ENCODE measurements around the gene KCNMB2. TPM values are rescaled to one million over a fixed set of nuclear protein-coding genes. Genes with fewer than 3 reads are reported as not detected.
"Not testable (repeated sequence)": the region's sequence is repeated elsewhere in the genome, so short reads cannot be mapped to it uniquely, and the experiment has no call there.

The KCNMB2 gene
- total RNA-seq, 1 experiment from 2014 or later = not detected

DNA sequence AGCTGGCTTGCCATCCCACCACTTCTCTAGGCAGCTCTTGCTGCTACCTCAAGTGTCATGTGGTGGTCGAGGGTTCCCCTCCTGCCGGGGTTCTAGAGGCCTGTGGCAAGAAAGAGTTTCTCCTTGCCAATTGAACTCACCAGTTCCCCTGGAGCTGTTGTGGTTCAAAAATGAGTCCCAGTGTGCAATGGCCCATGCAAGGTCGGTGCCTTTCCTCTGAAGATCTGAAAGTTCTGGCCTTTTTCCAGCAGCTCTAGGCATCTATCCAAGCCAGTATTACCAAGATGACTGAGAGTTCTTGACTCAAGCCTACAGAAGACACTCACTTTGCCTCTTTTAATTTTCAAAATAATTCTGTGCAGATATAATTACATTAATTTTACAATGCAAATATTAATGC lies 163.6 kb downstream of the KCNMB2 start:
- DNase-seq (ENCODE audit: low read depth) = no peak

DNA sequence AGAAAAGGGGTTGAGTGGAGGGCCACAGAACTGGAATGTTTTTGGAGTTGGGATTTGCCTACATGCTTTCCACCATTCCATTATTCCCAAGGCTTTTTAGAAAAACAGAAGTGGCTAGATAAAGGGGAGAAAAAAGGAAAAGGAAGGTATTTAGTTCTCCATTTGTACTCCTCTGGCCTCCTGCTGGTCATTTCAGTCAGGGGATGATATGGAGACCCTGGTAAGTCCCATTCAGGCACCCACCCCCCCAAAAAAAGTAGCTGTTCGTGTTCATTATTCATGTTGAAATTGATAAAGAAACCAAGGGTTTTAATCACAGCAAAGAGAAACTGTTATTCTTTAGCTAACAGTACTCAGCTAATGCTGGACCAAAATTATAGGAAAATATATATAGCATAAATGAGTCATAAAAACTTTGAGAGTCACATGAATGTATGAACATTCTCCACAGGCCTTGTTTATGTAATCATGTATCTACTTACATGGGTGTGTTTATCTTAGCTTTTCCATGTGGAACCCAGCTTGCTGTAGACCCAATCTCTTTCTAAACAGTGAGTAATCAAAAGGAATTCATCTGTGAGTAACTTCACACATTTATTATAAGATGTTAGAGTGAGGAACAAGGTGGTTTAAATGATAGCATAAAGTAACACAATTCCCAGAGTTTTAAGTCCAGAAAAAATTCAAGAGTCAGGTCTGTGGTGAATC lies 167.2 kb downstream of the KCNMB2 start:
- DNase-seq (ENCODE audit: low read depth) = peak; percentile 74

DNA sequence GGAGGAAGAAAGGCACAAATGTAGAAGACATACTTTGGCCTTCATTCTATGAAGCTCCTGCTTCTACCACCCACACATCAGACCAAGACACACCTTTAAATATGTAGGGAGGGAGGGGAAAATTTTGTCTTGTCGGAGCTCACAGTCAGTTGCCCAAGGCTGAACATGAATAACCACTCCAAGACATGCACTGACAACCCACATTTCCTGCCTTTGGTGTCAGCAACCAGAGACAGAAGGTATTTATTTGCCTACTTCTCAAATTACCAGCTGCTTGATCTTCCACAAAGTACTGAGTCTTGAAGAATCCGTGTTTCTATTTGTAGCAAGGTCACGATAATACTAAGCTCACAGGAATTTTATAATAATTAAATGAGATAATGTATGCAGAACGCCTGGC lies 169.7 kb downstream of the KCNMB2 start:
- DNase-seq (ENCODE audit: low read depth) = peak; percentile 57

DNA sequence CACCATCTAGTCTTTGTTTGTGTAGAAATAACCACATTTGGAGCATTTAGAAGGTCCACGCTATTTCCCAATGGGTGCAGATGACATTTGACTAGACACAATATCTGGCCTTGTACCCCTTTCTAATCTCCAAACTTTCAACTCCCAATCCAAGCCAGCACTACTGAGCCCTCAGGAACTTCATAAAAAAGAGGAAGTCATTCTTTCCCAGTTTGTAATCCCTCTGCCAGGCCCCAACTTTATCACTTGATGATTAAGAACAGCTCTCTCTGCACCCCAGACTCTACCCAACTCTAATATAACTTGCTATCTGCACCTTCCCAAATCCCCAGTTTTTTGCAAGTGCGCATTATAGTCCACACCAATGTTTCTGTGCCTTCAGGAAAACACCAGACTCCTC lies 170.2 kb downstream of the KCNMB2 start:
- no peak for DNase-seq (ENCODE audit: low read depth)

DNA sequence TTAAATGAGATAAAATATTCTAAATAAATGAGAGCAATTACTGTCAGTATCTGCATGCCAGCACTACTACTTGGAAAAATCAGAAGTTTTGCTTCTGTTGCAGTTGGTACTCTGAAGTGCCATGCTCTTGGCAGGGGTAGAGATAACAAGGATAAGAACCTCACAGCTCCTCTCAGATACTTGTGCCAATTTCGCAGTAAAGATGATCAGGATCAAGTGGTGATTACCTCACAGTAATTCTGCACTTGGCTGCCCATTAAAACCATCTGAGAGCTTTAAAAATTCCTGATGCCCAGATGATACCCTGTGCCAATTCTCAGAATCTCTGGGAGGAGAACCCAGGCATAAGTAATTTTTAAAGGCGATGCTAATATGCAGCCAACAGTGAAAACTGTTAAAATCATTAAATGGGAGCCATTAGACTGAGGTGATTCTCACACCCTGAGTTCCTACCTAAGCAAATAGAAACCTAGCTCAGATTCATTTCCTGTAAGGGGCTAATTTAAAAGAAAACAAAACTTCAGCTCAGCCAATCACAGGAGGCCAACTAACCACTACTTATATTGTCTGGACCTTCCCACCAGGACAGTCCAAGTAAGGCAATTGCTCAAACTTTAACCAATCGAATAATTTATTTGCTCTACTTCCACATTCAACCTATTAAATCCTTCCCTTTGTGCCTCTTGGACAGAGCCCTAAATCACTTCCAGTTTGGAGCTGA lies 171.2 kb downstream of the KCNMB2 start:
- no peak for DNase-seq (ENCODE audit: low read depth)

DNA sequence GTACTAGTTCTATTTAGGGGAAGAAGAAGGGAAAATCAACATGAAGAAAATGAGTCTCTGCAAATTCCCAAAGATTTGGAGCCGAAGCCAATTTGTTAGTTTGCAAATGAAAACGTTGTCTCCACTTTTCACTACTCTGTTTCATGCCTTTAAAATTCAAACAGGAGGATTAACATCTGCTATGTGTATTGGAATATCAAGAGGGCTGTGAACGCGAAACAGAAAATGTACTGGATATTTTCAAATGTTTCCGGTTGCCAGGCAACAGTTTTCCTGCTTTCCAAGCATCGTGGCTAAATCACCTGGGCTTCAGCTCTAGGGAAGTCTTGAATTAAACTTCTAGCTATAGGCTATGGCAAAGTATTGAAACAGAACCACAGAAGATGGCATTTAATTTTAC lies 172.8 kb downstream of the KCNMB2 start:
- no peak for DNase-seq (ENCODE audit: low read depth)

DNA sequence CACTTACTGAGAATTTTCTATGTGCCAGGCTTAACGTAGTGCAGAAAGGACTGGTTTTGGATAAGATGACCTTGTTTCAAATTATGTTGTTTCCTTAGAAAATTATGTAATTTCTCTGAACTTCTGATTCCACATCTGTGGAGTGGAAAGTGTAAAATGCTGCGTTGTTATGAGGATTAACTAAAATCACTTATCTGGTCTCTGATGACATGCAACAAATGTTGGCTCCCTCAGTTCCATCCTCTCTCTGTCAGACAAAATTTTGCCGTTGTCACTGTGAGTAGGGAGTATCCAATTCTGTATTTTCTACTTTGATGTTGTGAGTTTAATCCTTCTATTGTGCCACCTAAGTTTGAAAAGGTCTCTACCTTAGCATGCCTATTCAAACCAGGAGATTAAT lies 175.5 kb downstream of the KCNMB2 start:
- DNase-seq (ENCODE audit: low read depth) = no peak

DNA sequence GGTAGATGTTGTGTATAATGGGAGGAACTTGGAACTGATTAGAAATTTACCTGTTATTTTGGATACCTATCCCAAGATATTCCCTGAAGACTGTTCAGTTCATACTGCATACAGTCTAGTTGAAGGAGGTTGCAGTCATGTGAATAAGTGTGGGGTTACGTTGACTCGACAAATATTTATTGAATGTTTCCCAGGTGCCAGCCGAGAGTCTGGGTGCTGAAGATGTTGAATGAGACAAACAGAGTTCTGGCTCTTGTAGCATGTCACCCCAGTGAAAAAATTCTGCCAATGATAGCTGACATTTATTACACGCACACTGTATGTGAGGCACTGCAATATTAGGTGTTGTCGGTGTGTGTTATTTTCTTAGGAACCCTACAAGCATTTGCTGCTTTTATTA lies 176.0 kb downstream of the KCNMB2 start:
- no peak for DNase-seq (ENCODE audit: low read depth)

DNA sequence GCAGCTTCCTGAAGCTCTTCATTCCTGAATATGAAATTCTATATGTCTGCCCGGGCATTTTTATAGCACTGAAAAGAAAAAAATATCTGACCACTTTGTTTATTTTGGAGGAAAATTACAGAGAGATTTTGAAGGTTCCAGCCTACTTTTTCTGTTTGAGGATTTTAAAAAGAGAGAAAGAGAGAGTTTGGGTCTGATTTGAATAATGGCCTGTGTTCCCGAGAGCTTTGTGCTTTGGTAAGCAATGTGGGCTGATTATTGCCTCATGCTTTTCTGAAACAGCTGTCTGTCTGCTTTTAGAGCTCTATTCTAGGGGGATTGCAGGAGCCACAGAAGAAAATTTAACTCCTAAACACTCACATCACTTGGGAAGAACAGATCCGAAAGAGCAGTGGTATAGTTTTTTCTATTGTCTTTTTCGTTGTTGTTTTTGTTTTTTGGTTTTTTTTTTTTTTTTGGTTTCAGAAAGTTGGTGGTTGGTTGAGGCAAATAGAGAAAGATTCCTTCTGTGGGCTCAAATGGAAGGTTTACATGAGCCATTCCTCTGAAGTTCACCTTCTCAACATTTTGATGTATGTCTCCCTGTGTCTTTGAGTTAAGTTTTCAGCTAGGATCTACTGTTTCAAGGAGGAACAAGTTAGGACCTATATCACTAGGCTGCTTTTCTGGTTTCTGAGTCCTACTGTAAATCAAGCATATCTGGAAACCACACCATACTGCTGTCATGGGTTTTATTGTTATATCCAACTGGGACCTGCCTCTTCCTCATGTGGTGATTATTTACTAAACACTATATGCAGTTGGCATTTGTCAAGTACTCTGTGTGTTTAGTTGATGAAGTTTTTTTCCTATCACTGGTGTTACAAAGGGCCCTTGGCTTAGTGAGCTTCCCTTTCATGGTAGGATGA lies 178.9 kb downstream of the KCNMB2 start:
- DNase-seq (ENCODE audit: low read depth) = peak; percentile 51

DNA sequence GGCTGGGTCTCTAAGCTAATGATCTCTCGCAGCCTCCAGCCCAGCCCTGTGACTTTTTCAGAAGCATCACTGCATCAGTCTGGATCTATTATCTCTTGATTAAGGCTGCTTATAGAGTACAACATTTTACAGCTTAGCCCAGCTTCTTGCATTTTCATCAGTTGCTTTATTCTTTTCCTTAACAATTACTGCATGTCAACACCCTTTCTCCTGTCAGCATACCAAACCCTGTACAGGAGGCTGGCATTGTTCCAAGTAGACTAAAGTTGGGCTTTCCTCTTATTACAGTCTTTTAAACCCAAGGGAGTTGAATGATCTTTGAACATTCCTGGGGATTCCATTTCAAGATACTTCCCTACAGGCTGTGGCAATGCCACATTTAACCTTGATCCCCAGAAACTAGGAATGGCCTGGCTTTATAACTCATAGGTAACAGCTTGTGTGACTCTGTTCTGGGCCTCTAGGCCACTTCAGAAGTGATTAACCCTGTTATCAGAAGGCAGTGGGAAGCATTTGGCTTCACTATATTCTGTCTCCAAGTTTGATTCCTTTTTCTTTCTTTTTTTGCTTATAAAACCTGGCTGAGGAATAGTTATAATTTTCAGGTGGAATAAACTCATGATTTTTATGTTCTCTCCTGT lies 182.9 kb downstream of the KCNMB2 start:
- peak; percentile 59 for DNase-seq (ENCODE audit: low read depth)

DNA sequence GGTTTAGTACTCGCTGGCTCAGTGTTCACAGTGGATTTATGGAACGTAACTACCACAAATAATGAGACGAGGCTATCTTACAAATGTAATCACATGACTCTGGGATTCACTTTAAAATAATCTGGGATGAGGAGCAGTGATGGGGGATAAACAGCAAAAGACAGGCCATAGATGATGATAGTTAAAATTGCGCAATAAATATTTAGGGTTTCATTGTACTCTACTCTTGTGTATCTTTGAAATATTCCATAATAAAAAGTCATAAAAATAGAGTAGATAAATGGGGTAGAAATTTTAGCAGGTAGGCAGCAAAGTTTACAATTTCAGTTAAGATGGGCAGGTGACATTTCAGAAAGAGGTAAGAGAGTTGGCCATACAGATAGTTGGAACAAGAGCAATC lies 196.6 kb downstream of the KCNMB2 start:
- no peak for DNase-seq (ENCODE audit: low read depth)

DNA sequence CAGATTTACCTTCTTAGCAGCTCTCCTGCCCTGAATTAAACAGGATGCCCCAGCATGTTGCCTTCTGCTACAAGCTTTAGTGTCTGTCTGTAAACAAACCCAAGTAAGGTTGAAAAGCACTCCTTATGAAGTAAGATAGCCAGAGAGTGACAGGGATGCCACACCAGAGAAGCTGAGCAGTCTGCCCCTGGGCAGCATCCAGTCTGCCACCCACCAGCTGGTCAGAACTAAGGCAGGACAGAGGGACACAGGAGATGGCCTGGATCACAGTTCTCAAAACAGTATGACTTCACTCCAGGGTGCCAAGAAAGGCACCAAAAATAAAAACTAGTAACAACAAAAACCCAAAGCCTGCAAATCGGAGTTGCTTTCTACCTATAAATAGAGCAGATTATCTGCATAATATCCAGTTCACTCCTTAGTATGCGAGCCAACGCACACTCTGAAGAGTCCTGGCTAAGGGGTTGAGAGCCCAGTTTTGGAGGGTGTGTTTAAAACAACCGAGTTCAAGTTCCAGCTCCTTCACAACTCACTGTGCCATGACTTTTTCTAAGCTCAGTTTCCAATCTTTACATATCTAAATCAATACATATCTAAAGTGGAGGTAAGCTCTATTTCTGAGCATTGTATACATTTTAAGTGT lies 198.9 kb downstream of the KCNMB2 start:
- DNase-seq (ENCODE audit: low read depth) = no peak

DNA sequence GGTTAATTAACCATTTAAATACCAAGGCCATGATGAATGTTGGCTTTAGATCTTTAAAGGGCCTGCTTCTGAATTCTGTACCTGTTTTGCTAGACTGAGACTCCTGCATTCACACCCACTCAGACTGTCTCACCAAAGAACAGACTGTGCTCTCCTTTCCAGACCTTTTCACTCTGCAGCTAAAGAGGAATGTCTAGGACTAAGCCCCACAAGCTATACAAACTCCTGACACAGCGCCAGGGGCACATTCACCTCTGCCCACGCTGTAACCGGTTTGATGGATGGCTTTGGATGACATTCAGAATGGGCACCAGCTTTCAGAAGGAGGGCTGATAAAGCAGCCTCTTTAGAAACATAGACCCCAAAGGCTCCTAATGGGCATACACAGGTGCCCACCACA lies 200.1 kb downstream of the KCNMB2 start:
- no peak for DNase-seq (ENCODE audit: low read depth)

DNA sequence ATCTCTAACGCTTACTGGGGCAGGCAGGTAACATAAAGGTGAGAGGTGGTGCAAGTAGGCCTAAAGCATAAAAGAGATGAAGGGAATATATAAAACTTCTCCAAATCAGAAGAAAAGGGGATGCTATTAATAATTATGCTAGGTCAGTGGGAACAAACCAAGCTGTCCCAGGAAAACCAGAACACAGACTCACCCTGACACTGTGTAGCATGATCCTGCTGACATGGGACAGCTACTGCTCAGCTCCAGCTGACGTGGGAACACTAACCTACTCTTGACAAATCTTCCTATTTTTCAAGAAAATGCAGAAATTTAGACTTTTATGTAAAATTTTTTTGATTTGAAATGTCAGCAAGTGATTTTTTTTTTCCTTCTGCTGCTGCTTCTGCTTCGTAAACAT lies 203.5 kb downstream of the KCNMB2 start:
- no peak for DNase-seq (ENCODE audit: low read depth)

DNA sequence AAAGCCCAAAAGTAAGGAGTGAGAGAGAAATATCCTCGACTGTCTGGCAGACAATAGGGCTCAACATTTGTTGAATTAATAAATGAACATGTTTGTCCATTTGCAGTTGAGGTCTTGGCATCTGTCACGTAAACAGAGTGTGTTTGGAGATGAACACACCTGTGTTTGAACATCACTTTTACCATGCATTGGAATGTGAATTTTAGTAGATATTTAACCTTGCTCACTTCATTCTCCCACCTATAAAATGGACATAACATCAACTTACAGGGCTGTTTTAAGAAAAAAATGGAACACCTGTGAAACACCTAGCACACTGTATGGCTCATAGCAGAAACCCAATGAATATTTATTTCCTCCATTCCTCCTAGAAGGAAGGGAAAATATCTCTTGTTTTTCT lies 204.8 kb downstream of the KCNMB2 start:
- DNase-seq (ENCODE audit: low read depth) = no peak

DNA sequence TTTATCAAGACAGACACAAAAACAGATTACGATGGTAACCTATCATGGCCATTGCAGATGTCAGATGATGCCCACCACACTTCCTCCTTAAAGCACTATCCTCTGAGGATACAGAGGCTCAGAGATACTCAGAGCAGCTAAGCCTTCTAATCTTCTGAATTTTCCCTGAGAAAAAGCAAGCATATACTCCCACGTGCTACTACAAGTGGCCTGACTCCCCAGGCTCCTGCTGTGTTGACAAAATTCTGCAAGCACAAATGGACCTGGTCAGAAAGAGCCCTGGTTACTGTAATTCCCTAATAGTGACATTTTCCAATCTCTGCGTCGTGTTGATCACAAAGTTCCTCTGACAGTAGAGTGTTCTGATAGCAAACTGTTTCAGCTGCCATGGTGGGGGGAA lies 207.1 kb downstream of the KCNMB2 start:
- DNase-seq (ENCODE audit: low read depth) = no peak

DNA sequence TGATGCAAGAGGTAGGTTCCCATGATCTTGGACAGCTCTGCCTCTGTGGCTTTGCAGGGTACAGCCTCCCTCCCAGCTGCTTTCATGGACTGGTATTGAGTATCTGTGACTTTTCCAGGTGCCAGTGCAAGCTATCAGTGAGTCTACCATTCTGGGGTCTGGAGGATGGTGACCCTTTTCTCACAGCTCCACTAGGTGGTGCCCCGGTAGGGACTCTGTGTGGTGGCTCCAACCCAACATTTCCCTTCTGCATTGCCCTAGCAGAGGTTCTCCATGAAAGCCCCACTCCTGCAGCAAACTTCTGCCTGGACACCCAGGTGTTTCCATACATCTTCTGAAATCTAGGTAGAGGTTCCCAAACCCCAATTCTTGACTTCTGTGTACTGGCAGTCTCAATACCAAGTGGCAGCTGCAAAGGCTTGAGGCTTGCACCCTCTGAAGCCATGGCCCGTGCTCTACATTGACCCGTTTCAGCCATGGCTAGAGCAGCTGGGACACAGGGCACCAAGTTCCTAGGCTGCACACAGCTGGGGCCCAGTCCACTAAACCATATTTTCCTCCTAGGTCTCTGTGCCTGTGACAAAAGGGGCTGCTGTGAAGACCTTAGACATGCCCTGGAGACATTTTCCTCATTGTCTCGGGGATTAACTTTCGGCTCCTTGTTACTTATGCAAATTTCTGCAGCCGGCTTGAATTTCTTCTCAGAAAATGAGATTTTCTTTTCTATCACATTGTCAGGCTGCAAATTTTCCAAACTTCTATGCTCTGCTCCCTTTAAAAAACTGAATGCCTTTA lies 209.8 kb downstream of the KCNMB2 start:
- not testable (repeated sequence) for DNase-seq (ENCODE audit: low read depth)

DNA sequence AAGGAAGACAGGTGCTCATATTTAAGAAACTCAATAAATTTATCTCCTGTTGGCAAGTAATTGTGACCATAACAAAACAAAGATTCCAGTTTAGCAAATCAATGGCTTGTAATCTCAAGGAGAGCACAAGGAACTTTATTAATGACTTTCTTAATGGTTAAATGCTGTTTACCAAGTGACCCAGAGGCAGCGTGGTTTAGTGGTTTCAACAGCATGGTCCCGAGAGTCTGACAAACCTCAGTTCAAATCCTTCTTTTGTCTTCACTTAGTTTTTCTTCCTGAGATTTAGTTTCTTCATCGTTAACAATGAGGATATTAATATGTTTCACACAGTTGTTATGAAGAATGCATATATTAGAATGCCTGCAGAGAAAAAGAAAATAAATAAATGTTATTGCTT lies 212.6 kb downstream of the KCNMB2 start:
- no peak for DNase-seq (ENCODE audit: low read depth)

DNA sequence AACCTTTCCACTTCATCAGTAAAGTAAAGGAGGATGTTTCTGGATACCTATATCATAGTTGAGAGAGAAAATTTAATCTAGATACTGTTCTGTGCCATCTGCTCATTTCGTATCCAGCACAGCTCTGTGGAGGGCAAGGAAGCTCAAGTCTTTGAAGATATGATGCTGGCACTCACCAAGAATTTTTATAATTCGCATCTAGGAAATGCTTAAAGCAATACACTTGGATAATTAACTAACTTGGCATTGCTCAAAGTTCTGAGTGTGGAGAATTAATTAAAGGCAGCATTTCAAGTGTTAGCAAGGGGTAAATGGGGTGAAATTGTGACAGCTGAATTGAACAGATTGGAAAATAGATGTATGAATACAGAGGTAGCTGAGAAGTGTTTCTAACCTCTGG lies 213.2 kb downstream of the KCNMB2 start:
- DNase-seq (ENCODE audit: low read depth) = no peak

DNA sequence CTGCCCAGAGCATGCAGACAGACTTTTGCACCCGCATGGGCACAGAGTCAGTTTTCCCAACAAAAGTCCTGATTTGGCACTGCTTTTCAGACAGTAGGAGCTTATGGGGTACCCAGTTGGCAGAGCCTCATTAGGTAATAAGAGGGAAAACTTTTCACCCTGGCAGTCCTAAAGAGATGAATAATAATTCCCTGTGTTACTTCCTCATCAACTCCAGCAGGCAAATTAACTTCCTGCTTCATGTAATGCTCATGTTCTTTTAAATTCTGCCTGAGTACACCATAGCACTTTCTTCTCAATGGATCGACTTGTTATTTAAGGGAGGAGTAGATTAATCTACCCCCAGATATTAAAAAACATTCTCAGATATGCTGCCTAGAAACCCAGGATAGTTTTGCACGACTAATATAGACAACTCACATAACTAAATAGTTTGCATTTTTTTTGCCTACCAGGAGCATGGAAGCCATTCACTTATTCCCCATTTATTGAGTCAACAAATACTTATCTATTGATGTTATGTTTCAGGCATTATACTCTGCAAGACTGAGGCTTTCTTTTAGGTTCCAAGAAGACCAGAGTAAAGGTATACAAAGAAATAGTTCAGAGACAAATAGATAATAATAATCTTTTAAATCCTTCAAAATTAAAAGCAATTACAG lies 214.5 kb downstream of the KCNMB2 start:
- DNase-seq (ENCODE audit: low read depth) = no peak

All from LHCN-M2 (cell line).